Measurements from ENCODE around the gene ZNF558. TPM values are rescaled to one million over a fixed set of nuclear protein-coding genes. Genes with fewer than 3 reads are reported as not detected.

ZNF558 gene
- total RNA-seq, 2 donors from 2014 or later, result 14.1 to 17.6 TPM

GRCh38 chr19:8835446-8835845 is 3.3 kb upstream of the ZNF558 start:
- DNase-seq, result no peak
- Histone ChIP-seq H3K4me3 (no peak overlapping the region), H3K4me1 (no peaks in the 10 kb centered on the region), H3K9ac (ENCODE audit: low read depth in 2 of 2, low read length in 2 of 2) (no peak overlapping the region), H3K9me3 (no peaks in the 10 kb centered on the region), H3K36me3 (no peaks in the 10 kb centered on the region), H3K27ac (no peak overlapping the region), H3K27me3 (no peaks in the 10 kb centered on the region)
- TF ChIP-seq CTCF (IDR thresholded peaks at IDR 0.05), result no peak
- intact Hi-C loops (cut with DNase I), result no loop called here

- H3K4me3 ChIP-seq, result peak overlapping the region; percentile 62
- no peaks in the 10 kb centered on the region for H3K36me3 ChIP-seq
- TF ChIP-seq CTCF (IDR thresholded peaks at IDR 0.05), result no peak
- H3K27ac ChIP-seq, result peak overlapping the region; percentile 84
- no peaks in the 10 kb centered on the region for H3K27me3 ChIP-seq
- DNase-seq, result no peak
- H3K4me1 ChIP-seq, result no peaks in the 10 kb centered on the region
- H3K9me3 ChIP-seq, result no peaks in the 10 kb centered on the region
- H3K9ac ChIP-seq (ENCODE audit: low read depth in 2 of 2, low read length in 2 of 2), result peak overlapping the region; percentile 87 to 98
- intact Hi-C loops (cut with DNase I), result no loop called here
These were observed 322 bp downstream of the ZNF558 start for GRCh38 chr19:8831832-8832131.

- no peak for TF ChIP-seq CTCF (IDR thresholded peaks at IDR 0.05)
- intact Hi-C loops (cut with DNase I), result no loop called here
- peak overlapping the region; percentile 84 for H3K27ac ChIP-seq
- peak overlapping the region; percentile 62 for H3K4me3 ChIP-seq
- no peaks in the 10 kb centered on the region for H3K9me3 ChIP-seq
- H3K27me3 ChIP-seq, result no peaks in the 10 kb centered on the region
- no peak for DNase-seq
- H3K36me3 ChIP-seq, result no peaks in the 10 kb centered on the region
- peak overlapping the region; percentile 87 to 98 for H3K9ac ChIP-seq (ENCODE audit: low read depth in 2 of 2, low read length in 2 of 2)
- no peaks in the 10 kb centered on the region for H3K4me1 ChIP-seq
These were observed 731 bp downstream of the ZNF558 start for GRCh38 chr19:8831373-8831772.

GRCh38 chr19:8827277-8827676 is 4.8 kb downstream of the ZNF558 start:
- H3K4me1 ChIP-seq, result no peaks in the 10 kb centered on the region
- H3K36me3 ChIP-seq, result peaks cover 3% of the 10 kb centered on the region
- DNase-seq, result no peak
- H3K9me3 ChIP-seq, result no peaks in the 10 kb centered on the region
- H3K27ac ChIP-seq, result no peak overlapping the region
- H3K27me3 ChIP-seq, result no peaks in the 10 kb centered on the region
- TF ChIP-seq CTCF (IDR thresholded peaks at IDR 0.05), result no peak
- H3K9ac ChIP-seq (ENCODE audit: low read depth in 2 of 2, low read length in 2 of 2), result no peak overlapping the region
- intact Hi-C loops (cut with DNase I), result no loop called here
- H3K4me3 ChIP-seq, result no peak overlapping the region

- H3K36me3 ChIP-seq, result peaks cover 3% of the 10 kb centered on the region
- no peak for TF ChIP-seq CTCF (IDR thresholded peaks at IDR 0.05)
- intact Hi-C loops (cut with DNase I), result no loop called here
These were observed 5.7 kb downstream of the ZNF558 start for GRCh38 chr19:8826371-8826770.

GRCh38 chr19:8821748-8822241 is 10.3 kb downstream of the ZNF558 start:
- Histone ChIP-seq H3K9ac (ENCODE audit: low read depth in 2 of 2, low read length in 2 of 2) (no peak overlapping the region), H3K27ac (no peak overlapping the region), H3K9me3 (no peaks in the 10 kb centered on the region), H3K4me1 (no peaks in the 10 kb centered on the region), H3K27me3 (no peaks in the 10 kb centered on the region), H3K36me3 (peaks cover 16% of the 10 kb centered on the region), H3K4me3 (no peak overlapping the region)
- no peak for TF ChIP-seq CTCF (IDR thresholded peaks at IDR 0.05)
- DNase-seq, result no peak
- intact Hi-C loops (cut with DNase I), result no loop called here

More at GRCh38 chr19:8826371-8826770, 5.7 kb downstream of the ZNF558 start:
- DNase-seq, result no peak
- no peaks in the 10 kb centered on the region for H3K27me3 ChIP-seq
- H3K9me3 ChIP-seq, result no peaks in the 10 kb centered on the region
- no peaks in the 10 kb centered on the region for H3K4me1 ChIP-seq
- no peak overlapping the region for H3K27ac ChIP-seq
- H3K9ac ChIP-seq (ENCODE audit: low read depth in 2 of 2, low read length in 2 of 2), result no peak overlapping the region
- H3K4me3 ChIP-seq, result no peak overlapping the region
